ENCODE data around the gene GIMAP5. TPM values are rescaled to one million over a fixed set of nuclear protein-coding genes. Genes with fewer than 3 reads are reported as not detected.

The GIMAP5 gene
- total and polyA plus RNA-seq, 5 experiments from 2014 or later = 320 to 506 (median 364) TPM

GRCh38 chr7:150790416-150791075 lies 53.3 kb downstream of the GIMAP5 start:
- POLR2A ChIA-PET = no interaction called here
- H3K9me3 Mint-ChIP-seq = peaks cover 0 to under 1% (median 0%) of the 10 kb centered on the region in 9 donors
- H3K4me1 Mint-ChIP-seq = peaks cover 0 to 8% (median 0%) of the 10 kb centered on the region in 4 donors
- no peak overlapping the region for H3K27ac Mint-ChIP-seq
- no peak overlapping the region for H3K4me3 Mint-ChIP-seq
- ATAC-seq (no peak), DNase-seq (no peak)
- H3K36me3 Mint-ChIP-seq = no peaks in the 10 kb centered on the region
- H3K27me3 Mint-ChIP-seq = peaks cover 0 to 17% (median 7%) of the 10 kb centered on the region in 5 donors

GRCh38 chr7:150791304-150791703 lies 54.1 kb downstream of the GIMAP5 start:
- H3K27ac Mint-ChIP-seq = no peak overlapping the region
- no peak for ATAC-seq
- no peak overlapping the region for H3K4me3 Mint-ChIP-seq
- DNase-seq = no peak
- POLR2A ChIA-PET = no interaction called here
- peaks cover 0 to 8% (median 4%) of the 10 kb centered on the region in 9 donors for H3K9me3 Mint-ChIP-seq
- peaks cover 0 to 18% (median 5%) of the 10 kb centered on the region in 5 donors for H3K27me3 Mint-ChIP-seq
- no peaks in the 10 kb centered on the region for H3K36me3 Mint-ChIP-seq
- H3K4me1 Mint-ChIP-seq = peaks cover 0 to 8% (median 0%) of the 10 kb centered on the region in 4 donors

GRCh38 chr7:150791746-150792452 lies 54.7 kb downstream of the GIMAP5 start:
- H3K27ac Mint-ChIP-seq = no peak overlapping the region
- POLR2A ChIA-PET = no interaction called here
- H3K9me3 Mint-ChIP-seq = peaks cover 0 to 10% (median 5%) of the 10 kb centered on the region in 9 donors
- no peaks in the 10 kb centered on the region for H3K36me3 Mint-ChIP-seq
- ATAC-seq (no peak), DNase-seq (no peak)
- peaks cover 0 to 19% (median 6%) of the 10 kb centered on the region in 5 donors for H3K27me3 Mint-ChIP-seq
- H3K4me1 Mint-ChIP-seq = peaks cover 0 to 8% (median 0%) of the 10 kb centered on the region in 4 donors
- no peak overlapping the region for H3K4me3 Mint-ChIP-seq

Other genes starting within 250 kb of the GIMAP5 start
- 100 to 1,000 TPM; 367 to 369 TPM for gene GIMAP7, start 222.5 kb upstream of the GIMAP5 start, total RNA-seq
- 100 to 1,000 TPM; 451 to 821 (median 658) TPM for gene GIMAP7, start 222.5 kb upstream of the GIMAP5 start, polyA plus RNA-seq
- gene GIMAP4, start 170.0 kb upstream of the GIMAP5 start, total RNA-seq = 100 to 1,000 TPM; 381 to 403 TPM
- gene GIMAP4, start 170.0 kb upstream of the GIMAP5 start, polyA plus RNA-seq = 100 to 1,000 TPM; 233 to 526 (median 341) TPM
- 100 to 1,000 TPM; 213 to 216 TPM for gene GIMAP6, start 105.0 kb upstream of the GIMAP5 start, total RNA-seq
- gene GIMAP6, start 105.0 kb upstream of the GIMAP5 start, polyA plus RNA-seq = 100 to 1,000 TPM; 115 to 173 (median 121) TPM
- gene GIMAP2, start 51.7 kb upstream of the GIMAP5 start, total RNA-seq = 100 to 1,000 TPM; 231 to 238 TPM
- 100 to 1,000 TPM in 1 of 3 donors, 10 to 100 TPM in 2; 89.3 to 102 (median 93.8) TPM for gene GIMAP2, start 51.7 kb upstream of the GIMAP5 start, polyA plus RNA-seq
- 100 to 1,000 TPM; 119 TPM for gene GIMAP1, start 20.8 kb upstream of the GIMAP5 start, total RNA-seq
- 10 to 100 TPM; 48.0 to 87.4 (median 67.1) TPM for gene GIMAP1, start 20.8 kb upstream of the GIMAP5 start, polyA plus RNA-seq
- not detected for gene TMEM176B, start 62.9 kb downstream of the GIMAP5 start, total RNA-seq
- gene TMEM176B, start 62.9 kb downstream of the GIMAP5 start, polyA plus RNA-seq = under 1 TPM in 1 of 3 donors, not detected in 2; 0.69 TPM
- gene TMEM176A, start 63.4 kb downstream of the GIMAP5 start, total RNA-seq = under 1 TPM in 1 of 2 experiments, not detected in 1; 0.88 TPM
- under 1 TPM in 2 of 3 donors, not detected in 1; 0.18 to 0.62 TPM for gene TMEM176A, start 63.4 kb downstream of the GIMAP5 start, polyA plus RNA-seq
- gene AOC1, start 115.1 kb downstream of the GIMAP5 start, total RNA-seq = not detected
- not detected for gene AOC1, start 115.1 kb downstream of the GIMAP5 start, polyA plus RNA-seq
- 1 to 10 TPM; 1.3 to 1.6 TPM for gene KCNH2, start 240.9 kb downstream of the GIMAP5 start, total RNA-seq
- gene KCNH2, start 240.9 kb downstream of the GIMAP5 start, polyA plus RNA-seq = 1 to 10 TPM in 2 of 3 donors, under 1 TPM in 1; 0.45 to 2.5 (median 1.5) TPM

All from naive thymus-derived CD8-positive, alpha-beta T cell (primary cell).